IPS-11a (cell line): ENCODE data around the gene USO1.
"Not testable (repeated sequence)": the region's sequence is repeated elsewhere in the genome, so short reads cannot be mapped to it uniquely, and the experiment has no call there.

Source experiments
- H3K4me3 ChIP-seq: one replicate; pipeline ENCODE4 v1.5.1; 2013; ENCODE audit warnings: low read depth, low read length, control low read depth

The USO1 gene, protein sequence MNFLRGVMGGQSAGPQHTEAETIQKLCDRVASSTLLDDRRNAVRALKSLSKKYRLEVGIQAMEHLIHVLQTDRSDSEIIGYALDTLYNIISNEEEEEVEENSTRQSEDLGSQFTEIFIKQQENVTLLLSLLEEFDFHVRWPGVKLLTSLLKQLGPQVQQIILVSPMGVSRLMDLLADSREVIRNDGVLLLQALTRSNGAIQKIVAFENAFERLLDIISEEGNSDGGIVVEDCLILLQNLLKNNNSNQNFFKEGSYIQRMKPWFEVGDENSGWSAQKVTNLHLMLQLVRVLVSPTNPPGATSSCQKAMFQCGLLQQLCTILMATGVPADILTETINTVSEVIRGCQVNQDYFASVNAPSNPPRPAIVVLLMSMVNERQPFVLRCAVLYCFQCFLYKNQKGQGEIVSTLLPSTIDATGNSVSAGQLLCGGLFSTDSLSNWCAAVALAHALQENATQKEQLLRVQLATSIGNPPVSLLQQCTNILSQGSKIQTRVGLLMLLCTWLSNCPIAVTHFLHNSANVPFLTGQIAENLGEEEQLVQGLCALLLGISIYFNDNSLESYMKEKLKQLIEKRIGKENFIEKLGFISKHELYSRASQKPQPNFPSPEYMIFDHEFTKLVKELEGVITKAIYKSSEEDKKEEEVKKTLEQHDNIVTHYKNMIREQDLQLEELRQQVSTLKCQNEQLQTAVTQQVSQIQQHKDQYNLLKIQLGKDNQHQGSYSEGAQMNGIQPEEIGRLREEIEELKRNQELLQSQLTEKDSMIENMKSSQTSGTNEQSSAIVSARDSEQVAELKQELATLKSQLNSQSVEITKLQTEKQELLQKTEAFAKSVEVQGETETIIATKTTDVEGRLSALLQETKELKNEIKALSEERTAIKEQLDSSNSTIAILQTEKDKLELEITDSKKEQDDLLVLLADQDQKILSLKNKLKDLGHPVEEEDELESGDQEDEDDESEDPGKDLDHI

DNA sequence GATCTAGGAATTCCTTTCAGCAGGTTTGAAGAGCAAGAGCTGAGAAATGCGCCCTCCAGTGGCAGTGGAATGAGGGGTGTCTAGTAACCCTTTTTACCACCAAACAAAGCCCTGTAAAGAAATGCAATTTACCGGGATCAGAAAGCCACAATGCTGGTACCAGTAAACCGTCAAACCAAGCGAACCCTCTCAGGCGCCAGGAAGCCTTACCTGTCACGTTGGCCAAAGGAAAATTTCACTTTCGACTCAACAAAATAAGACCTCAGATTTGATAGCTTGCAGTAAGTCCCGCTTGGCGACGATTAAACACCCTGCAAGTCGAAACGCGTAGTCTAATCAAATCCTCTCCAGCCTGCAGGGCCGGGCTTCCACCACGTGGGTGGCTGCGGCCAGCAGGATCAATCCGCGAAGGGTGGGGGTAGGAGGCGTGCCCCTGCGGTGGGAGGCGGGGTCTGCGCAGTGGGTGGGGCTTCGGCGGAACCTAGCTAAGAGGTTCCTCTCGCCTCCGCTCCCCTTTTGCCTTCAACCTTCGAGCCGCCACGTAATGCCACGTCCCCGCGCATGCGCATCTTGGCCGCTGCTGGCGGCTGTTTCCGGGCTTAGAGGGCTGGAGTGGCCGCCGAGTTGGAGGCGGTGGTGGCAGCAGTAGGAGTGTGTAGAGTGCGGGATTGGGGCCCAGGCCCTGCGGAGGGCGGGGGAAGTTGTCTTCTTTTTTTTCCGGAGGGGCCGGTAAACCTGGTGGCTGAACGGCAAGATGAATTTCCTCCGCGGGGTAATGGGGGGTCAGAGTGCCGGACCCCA, at the start of gene USO1:
Gene USO1, plus strand, starts transcription at position 512 of the 801 bp plus-strand sequence. Its CDS starts 243 bp downstream, at position 755.
- peak within 1 kb of the TSS; percentile 93 for H3K4me3 ChIP-seq

DNA sequence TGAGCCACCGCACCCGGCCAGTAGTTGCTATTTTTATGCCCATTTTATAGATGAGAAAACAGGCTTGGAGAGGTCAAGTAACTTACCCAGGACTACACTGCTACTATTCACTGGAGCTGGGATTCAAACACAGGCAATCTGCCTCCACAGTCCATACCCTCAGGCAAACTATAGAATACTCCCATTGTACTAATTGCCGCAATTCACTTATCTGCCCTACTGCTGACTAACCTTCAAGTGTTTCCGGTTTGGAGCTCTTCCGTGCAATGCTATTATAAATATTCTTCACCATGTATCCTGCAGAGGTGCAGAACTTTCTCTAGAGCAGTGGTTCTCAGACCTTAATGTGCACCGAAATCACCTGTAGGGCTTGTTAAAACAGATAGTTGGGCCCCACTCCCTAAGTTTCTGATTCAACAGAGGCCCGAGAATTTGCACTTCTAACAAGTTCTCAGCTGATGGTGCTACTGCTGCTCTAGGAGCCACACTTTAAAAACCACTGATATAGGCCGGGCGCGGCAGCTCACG, 49.3 kb upstream of the USO1 start:
- no peak overlapping the region for H3K4me3 ChIP-seq

DNA sequence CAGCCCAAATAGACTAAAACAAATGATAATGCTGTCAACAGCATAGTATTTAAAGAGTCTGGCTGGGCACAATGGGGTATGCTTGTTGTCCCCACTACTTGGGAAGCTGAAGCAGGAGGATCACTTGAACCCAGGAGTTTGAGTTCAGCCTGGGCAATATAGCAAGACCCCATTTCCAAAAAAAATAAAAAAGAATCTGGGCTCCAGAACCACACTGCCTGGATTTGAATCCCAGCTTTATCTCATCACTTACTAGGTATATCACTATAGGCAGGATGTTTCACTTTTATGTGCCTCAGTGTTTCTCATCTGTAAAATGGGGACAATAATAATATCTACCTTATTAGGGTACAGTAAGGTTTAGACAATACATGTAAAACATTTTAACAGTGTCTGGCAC, 45.9 kb upstream of the USO1 start:
- no peak overlapping the region for H3K4me3 ChIP-seq

DNA sequence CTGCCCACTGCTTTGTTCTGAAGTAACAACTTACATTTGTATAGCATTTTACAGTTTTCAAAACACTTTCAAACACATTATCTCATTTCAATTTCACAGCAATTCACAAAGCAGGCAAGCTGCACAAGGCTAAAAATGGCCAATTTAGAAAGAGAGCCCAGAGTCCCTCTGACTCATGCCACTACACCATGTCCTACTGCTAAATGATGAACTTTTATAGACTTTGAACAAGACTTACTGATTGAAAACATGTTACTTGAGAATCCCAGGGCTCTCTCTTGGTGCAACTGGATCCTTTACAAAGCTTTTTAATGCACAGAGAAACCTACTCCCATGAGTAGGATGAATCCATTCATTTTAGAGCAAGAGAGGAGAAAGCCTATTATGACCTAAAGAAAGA, 45.4 kb upstream of the USO1 start:
- H3K4me3 ChIP-seq: no peak overlapping the region

DNA sequence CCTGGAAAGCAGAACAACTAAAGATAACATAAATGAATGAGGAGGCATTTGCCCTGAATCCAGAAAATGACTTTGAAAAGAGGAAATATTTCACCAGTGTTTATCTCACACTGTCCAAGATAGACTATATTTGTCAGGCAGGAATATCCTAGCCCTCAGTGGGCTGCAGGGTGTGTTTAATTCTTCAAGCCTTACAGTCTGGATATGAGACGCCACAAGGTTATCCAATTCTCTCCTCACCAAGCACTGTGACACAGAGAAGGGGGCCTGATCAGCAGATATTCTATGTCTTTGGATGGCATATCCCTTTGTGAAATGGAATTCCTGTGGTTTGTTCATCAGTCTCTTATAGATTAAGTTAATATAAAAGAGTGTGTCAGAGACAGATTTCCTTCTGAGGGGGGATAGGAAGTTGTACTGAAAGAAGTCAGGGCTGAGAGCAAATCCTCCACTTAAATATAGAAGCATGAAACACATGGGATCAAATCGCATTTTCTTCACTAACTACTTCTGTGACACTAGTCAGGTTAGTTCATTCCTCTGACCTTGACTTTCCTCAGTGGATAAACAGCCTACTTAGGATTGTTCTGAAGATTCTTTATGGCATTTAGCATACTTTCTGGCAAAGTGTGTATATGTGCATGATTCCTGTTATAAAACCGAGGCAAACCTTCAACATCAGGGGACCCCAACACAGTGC, 44.4 kb upstream of the USO1 start:
- H3K4me3 ChIP-seq: no peak overlapping the region

DNA sequence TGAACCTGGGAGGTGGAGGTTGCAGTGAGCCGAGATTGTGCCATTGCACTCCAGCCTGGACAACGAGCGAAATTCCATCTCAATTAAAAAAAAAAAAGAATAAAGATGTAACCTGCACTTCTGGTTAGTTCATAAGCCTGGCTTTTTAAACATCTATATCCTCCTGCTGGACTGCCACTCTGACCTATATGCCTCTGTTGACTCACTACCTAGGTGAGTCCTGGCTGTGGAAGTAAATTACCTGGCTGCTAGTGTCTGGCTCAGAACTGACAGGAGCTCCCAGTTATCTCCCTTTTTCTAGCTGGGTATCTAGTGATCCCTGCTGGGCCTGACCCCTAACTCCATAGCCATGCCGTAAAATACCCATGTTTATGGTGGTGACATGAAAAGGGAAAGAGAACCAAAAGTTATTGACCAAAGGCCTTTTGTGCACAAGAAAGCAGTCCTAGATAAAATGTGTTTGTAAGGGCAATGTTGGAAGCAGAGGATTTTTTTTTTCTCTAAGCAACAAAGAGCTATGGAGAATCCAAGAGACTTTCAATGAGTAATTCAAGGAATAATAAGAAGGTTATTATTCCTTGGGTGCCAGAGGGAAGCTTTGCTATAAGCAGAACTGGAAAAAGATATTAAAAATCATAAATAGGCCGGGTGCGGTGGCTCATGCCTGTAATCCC, 40.8 kb upstream of the USO1 start:
- H3K4me3 ChIP-seq: no peak overlapping the region

DNA sequence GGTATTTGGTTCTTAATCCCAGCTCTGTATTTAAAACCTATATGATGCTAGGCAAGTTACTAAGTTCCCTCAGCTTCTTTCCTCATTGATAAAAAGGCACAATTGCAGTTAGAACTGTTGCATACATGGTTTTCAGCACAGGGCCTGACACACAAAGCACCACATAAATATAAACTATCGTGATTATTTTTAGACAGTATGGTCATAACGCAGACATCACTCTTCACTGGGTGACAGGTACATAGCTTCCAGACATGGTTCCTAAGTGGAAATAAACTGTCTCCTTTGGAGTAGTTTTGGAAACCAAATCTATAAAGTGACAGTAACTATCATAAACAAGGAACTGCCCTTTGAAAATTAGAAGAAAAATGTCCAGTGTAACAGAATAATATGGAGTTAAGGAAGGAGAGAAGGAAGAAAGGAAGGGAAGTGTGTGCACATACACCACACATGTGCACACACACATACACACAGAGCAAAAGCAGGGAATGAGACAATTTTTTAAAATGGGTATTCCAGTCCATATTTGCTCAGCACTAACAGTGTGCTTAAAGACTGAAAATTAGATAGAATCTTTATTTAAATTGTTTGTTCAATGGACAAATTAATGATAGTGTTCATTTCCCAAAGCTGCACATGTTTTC, 38.7 kb upstream of the USO1 start:
- H3K4me3 ChIP-seq: no peak overlapping the region

DNA sequence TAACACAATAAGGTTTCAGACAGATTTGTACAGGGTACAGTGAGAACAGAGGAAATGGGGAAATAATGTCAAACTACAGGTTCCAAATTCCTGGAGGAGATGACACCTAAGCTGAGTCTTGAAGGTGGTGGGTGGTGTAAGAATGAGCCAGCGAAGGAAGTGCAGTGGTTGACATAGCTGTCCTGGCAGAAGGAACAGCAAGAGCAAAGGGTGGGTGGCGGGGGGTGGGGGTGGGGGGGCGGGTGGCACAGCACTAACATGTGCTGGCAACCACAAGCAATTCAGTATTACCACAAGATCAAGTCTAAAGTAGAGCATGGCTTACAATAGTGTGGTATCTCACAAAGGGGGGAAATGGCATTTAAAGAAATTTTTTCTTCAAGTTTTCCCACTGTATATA, 38.0 kb upstream of the USO1 start:
- H3K4me3 ChIP-seq: no peak overlapping the region

DNA sequence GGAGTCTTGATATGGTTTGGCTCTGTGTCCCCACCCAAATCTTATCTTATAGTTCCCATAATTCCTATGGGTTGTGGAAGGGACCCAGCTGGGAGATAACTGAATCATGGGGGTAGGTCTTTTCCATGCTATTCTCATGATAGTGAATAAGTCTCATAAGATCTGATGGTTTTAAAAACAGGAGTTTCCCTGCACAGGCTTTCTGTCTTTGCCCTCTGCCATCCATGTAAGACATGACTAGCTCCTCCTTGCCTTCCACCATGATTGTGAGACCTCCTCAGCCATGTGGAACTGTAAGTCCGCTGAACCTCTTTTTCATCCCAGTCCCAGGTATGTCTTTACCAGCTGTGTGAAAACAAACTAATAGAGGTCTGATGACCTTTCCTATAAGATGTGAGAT, 37.3 kb upstream of the USO1 start:
- H3K4me3 ChIP-seq: not testable (repeated sequence)

DNA sequence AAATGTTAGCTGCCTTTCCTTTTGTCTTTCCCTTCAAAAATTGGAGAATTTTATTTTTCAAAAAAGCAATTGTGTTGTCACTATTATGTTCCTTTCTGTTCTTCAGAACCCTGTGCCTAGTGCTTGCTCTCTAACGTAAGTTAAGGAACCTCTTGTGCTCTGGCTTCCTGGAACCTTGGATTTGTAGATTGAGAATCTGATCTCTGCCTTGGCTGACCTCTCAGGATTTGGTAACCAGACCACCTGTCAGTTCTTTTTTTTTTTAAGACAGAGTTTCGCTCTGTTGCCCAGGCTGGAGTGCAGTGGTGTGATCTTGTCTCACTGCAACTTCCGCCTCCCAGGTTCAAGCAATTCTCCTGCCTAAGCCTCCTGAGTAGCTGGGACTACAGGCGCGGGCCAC, 32.3 kb upstream of the USO1 start:
- H3K4me3 ChIP-seq: not testable (repeated sequence)

DNA sequence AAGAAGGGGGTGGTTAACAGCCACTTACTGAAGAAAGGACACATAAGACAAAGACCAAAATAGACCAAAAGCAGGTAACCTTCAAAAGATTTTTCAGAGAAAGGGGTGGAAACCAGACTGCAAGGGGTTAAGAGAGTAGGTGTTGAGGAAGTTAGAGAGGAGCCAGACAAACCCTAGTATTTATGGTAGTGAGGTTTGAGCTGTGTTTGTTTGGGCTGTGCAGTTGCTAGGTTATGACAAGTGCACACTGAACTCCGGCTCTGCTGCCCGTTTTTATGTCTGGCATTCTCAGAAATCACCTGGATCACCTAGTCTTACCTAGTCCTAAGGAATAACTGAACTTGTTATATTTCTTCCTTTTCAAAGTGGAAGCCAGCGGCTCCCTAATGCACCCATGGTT, 28.3 kb upstream of the USO1 start:
- H3K4me3 ChIP-seq: no peak overlapping the region

DNA sequence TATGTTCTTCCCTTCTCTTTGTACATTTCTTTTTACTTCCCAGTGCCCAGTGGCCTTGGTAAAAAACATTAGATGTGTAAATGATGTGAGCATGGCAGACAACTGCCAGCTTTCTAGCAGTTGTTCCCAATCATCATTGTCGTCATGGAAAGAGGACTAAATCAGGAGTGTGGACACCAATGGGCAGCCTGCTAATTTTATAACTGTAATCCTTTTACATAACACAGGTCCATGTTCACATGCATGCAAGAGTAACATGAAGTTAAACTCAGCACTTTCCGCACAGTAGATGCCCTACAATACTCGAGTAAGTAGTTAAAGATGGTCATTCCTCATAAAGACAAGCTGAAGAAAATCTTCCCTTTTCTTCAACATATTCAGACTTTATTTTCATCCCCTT, 27.8 kb upstream of the USO1 start:
- no peak overlapping the region for H3K4me3 ChIP-seq

DNA sequence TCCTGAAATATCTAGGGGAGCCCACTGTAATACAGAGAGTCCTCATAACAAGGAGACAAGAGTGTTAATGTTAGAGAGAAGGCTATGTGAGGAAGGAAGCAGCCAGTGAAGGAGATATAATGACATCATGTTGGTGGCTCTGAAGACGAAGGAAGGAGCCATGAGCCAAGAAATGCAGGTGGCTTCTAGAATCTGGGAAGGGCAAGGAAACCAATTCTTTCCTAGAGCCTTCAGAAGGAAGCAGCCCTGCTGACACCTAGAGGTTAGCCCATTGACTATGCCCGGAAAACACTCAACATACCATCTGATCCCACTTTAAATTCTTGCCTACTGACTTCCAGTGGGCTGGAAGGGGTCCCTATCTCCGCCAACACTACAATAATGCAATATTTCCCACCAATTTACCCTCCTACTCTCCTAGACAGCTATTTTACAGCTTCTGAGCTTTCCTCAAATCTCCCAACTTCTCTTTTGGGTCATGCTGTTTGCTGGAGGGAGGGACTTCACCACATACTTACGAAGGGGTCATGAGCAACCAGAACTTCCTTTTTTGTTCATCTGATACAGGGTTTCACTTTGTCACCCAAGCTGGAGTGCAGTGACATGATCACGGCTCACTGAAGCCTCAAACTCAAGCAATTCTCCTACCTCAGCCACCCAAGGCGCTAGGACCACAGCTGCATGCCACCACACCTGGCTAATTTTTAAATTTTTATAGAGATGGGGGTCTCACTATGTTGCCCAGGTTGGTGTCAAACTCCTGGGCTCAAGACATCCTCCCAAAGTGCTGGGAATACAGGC, 26.0 kb upstream of the USO1 start:
- no peak overlapping the region for H3K4me3 ChIP-seq

DNA sequence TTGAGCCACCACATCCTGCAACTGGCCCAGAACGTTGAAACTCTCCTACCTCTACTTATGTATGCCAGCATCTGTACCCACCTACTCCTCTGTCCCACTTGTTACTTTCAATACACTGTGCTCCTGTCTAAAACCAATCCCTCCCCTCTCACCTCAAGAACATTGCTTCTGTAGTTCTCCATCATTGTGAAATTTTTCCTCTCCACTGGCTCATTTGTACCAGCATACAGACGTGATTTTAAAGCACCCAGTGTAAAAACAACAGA, 25.5 kb upstream of the USO1 start:
- H3K4me3 ChIP-seq: no peak overlapping the region

DNA sequence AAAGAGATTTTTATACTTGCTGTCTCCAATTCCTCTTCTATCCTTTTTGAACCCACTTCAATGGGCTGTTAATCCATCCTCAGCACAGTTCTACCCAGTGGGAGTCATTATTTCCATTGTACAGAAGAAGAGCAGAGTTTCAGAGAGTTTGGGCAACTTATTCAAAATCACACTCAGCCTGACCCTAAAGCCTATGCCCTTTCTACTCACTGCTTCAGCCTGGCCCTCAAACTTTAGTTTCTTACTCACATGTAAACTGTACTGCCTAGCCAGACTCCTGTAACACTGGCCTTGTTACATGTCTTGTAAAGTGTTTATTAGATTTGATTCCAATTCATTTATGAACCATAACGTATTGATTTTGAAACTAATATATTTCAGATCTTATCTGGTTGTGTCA, 25.1 kb upstream of the USO1 start:
- H3K4me3 ChIP-seq: no peak overlapping the region

DNA sequence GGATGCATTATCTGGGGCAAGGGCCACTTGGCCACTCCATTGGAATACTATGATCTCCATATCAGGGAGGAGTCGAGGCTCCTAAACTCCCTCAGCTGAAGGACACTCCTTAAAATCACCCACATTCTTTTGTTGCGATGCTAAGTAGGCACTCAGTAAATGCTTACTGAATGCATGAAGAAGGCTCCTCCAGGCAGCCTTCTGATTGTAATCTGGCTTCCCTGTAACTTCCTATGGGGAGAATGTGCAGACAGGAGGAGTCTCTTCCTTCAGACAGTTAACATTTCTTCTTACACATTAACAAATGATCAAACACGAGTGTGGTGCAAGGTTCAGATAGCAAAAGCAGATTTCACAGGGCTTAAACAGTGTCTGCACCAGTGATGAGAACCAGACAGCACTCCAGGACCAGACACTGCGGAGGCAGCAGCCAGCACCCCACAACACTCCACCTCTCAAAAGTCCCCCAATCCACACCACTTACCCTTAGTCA, 21.4 kb upstream of the USO1 start:
- H3K4me3 ChIP-seq: no peak overlapping the region

DNA sequence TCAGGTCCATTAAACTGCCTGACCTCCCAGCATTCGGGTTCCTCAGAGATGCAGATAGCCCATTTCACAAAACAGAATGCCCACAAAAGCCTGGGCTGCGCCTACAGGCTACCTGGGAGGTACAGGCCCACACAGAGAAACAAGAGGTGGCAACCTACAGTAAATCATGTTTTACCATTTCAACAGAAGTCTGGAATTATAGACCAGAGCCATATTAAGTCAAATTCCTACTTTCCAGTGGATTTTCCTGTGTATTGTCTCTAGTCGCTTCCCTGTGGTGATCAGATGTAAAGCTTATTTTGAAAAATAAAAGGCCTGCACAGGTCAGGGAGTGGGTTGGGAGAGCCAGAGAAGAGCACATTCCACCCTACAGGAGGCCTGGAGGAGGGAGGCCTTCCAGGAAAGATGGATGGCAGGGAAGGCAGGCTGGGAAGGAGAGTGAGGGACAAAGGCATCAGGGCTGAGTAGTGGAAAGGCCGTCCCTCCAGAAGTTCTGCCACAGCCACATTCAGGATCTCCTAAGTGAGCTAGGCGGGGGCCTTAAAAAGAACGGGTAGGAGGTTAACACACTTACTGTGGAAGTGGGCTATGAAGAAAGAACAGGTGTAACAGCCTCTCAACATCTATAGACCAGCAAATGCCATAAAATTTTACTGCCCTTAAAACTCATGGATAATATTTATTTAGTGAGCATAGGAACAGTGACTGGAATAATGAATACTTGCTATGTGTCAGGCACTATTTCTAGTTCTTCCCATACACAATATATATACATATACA, 19.0 kb upstream of the USO1 start:
- H3K4me3 ChIP-seq: no peak overlapping the region

DNA sequence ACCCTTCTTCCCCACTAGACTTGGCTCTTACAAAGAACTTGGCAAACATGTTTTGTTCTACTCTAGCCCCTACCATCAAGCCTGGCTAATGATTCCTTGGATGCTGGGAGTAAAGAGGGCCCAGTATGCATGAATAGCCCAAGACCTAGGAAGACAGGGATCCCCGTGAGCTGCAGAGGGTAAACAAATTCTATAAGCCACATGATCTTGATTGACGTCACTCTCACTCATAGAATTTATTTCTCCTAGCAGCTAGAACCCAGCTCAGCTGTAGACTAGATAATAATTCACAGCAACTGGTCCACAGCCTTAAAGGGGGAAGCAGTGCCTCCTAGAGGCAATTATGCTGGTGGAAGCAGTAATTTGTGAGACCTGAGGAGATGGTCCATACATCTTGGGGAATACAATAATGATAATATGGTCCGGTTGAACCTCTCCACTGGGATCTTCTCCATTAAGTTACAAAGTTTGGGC, 16.1 kb upstream of the USO1 start:
- H3K4me3 ChIP-seq: no peak overlapping the region
